Tibial nerve (tissue), 4 donors: ENCODE measurements around the gene ZFR. TPM values are rescaled to one million over a fixed set of nuclear protein-coding genes. Genes with fewer than 3 reads are reported as not detected.

Source experiments
- DNase-seq, 2 donors: peaks; one replicate each; pipeline ENCODE4 v3.0.0-alpha.2; 2019; ENCODE audit warnings: low spot score in 2 of 2
- H3K27ac ChIP-seq, 4 donors: fragments of 200-600 bp; sonication (generic) in 3 of 4; one replicate each; pipeline ENCODE4 v1.5.1; 2017 to 2019; ENCODE audit warnings: mild to moderate bottlenecking in 1 of 4
- H3K27me3 ChIP-seq, 2 donors: fragments of 200-600 bp; sonication (generic) in 1 of 2; one replicate each; pipeline versions ENCODE4 v1.5.1 to v1.6.0; 2017 to 2019
- H3K36me3 ChIP-seq, 3 donors: fragments of 200-600 bp; sonication (generic); one replicate each; pipeline ENCODE4 v1.5.1; 2018 to 2019
- H3K4me1 ChIP-seq, 4 donors: fragments of 200-600 bp; sonication (generic) in 3 of 4; one replicate each; pipeline ENCODE4 v1.5.1; 2017 to 2019
- H3K4me3 ChIP-seq, 4 donors: fragments of 200-600 bp; sonication (generic) in 3 of 4; one replicate each; pipeline ENCODE4 v1.5.1; 2017 to 2019; ENCODE audit warnings: mild to moderate bottlenecking in 1 of 4, moderate library complexity in 1 of 4
- H3K9me3 ChIP-seq, 4 donors: fragments of 200-600 bp; sonication (generic) in 3 of 4; one replicate each; pipeline ENCODE4 v1.5.1; 2017 to 2019
- CTCF ChIP-seq, 5 experiments: fragments of 200-600 bp in 3 of 5; fragments of 450-650 bp in 2 of 5; sonication (generic) in 3 of 5; IDR thresholded peaks; one replicate each; pipeline ENCODE4 v1.5.1; 2016 to 2019; ENCODE audit warnings: antibody characterized with exemption in 5 of 5, mild to moderate bottlenecking in 3 of 5, moderate library complexity in 2 of 5
- EP300 ChIP-seq, 2 donors: sonication (generic); formaldehyde crosslinking; IDR thresholded peaks; one replicate each; pipeline ENCODE4 v1.6.1; 2017; ENCODE audit warnings: antibody characterized with exemption in 2 of 2, mild to moderate bottlenecking in 1 of 2
- POLR2A ChIP-seq, 2 donors: fragments of 450-650 bp; IDR thresholded peaks; one replicate each; pipeline ENCODE4 v1.6.1; 2017; ENCODE audit warnings: antibody characterized with exemption in 2 of 2, mild to moderate bottlenecking in 2 of 2, moderate library complexity in 2 of 2
- WGBS, 2 donors: methylation state at CpG; one replicate each; pipeline ENCODE4 v1.1.5; 2018; 5-methylcytosine and 5-hydroxymethylcytosine counted together
- total RNA-seq, 4 donors: library from RNA; depleted of rRNA; stranded (reverse); fragments of >200 nt; gene quantifications; one replicate each; pipeline ENCODE4 v1.1.0, GENCODE V29; 2016

ZFR gene
- total RNA-seq, 4 donors from 2014 or later, result 63.9 to 83.5 (median 73.8) TPM

GRCh38 chr5:32383586-32383985 lies 61.0 kb downstream of the ZFR start:
- no peak for DNase-seq
- Histone ChIP-seq H3K4me1 (peaks cover 0 to 26% (median 2%) of the 10 kb centered on the region in 4 donors), H3K9me3 (no peaks in the 10 kb centered on the region), H3K27ac (no peak overlapping the region), H3K4me3 (no peak overlapping the region), H3K36me3 (peaks cover 0 to 64% (median 0%) of the 10 kb centered on the region in 3 donors), H3K27me3 (no peaks in the 10 kb centered on the region)
- WGBS, 2 donors, result 79 to 87% methylated on average over 3 of the region's 3 CpGs
- TF ChIP-seq EP300 (IDR thresholded peaks at IDR 0.05) (no peak), POLR2A (IDR thresholded peaks at IDR 0.05) (no peak), CTCF (IDR thresholded peaks at IDR 0.05) (no peak)

- Histone ChIP-seq H3K27ac (no peak overlapping the region), H3K9me3 (no peaks in the 10 kb centered on the region), H3K27me3 (no peaks in the 10 kb centered on the region), H3K36me3 (peaks cover 0 to 69% (median 0%) of the 10 kb centered on the region in 3 donors), H3K4me3 (no peak overlapping the region), H3K4me1 (peaks cover 0 to 22% (median 2%) of the 10 kb centered on the region in 4 donors)
- no peak for TF ChIP-seq EP300 (IDR thresholded peaks at IDR 0.05)
- no peak for TF ChIP-seq CTCF (IDR thresholded peaks at IDR 0.05)
- no peak for TF ChIP-seq POLR2A (IDR thresholded peaks at IDR 0.05)
- 82 to 89% methylated on average over 2 of the region's 2 CpGs for WGBS, 2 donors
- DNase-seq, result no peak
These were observed 61.5 kb downstream of the ZFR start for GRCh38 chr5:32383065-32383464.

- no peak overlapping the region for H3K27ac ChIP-seq
- peaks cover 0 to 3% (median 0%) of the 10 kb centered on the region in 4 donors for H3K4me1 ChIP-seq
- no peak for DNase-seq
- H3K27me3 ChIP-seq, result no peaks in the 10 kb centered on the region
- H3K36me3 ChIP-seq, result peaks cover 0 to 79% (median 0%) of the 10 kb centered on the region in 3 donors
- TF ChIP-seq EP300 (IDR thresholded peaks at IDR 0.05) (no peak), CTCF (IDR thresholded peaks at IDR 0.05) (no peak), POLR2A (IDR thresholded peaks at IDR 0.05) (no peak)
- H3K4me3 ChIP-seq, result no peak overlapping the region
- H3K9me3 ChIP-seq, result no peaks in the 10 kb centered on the region
These were observed 65.1 kb downstream of the ZFR start for GRCh38 chr5:32379421-32379820.

- Histone ChIP-seq H3K36me3 (peaks cover 0 to 82% (median 0%) of the 10 kb centered on the region in 3 donors), H3K4me1 (peaks cover 0 to 3% (median 0%) of the 10 kb centered on the region in 4 donors)
These were observed 65.6 kb downstream of the ZFR start for GRCh38 chr5:32378966-32379365.

GRCh38 chr5:32369542-32370155 lies 74.9 kb downstream of the ZFR start:
- 90 to 92% methylated on average over 8 of the region's 8 CpGs for WGBS, 2 donors
- H3K4me3 ChIP-seq, result no peak overlapping the region
- H3K9me3 ChIP-seq, result no peaks in the 10 kb centered on the region
- H3K4me1 ChIP-seq, result no peaks in the 10 kb centered on the region
- H3K36me3 ChIP-seq, result peaks cover 0 to 60% (median 0%) of the 10 kb centered on the region in 3 donors
- no peak for TF ChIP-seq POLR2A (IDR thresholded peaks at IDR 0.05)
- no peak for TF ChIP-seq CTCF (IDR thresholded peaks at IDR 0.05)
- TF ChIP-seq EP300 (IDR thresholded peaks at IDR 0.05), result no peak
- H3K27ac ChIP-seq, result no peak overlapping the region
- DNase-seq, result no peak
- no peaks in the 10 kb centered on the region for H3K27me3 ChIP-seq

More at GRCh38 chr5:32378966-32379365, 65.6 kb downstream of the ZFR start:
- no peak for DNase-seq
- no peak for TF ChIP-seq EP300 (IDR thresholded peaks at IDR 0.05)
- H3K9me3 ChIP-seq, result no peaks in the 10 kb centered on the region
- H3K4me3 ChIP-seq, result no peak overlapping the region
- H3K27ac ChIP-seq, result no peak overlapping the region
- WGBS, 2 donors, result 65 to 69% methylated on average over 5 of the region's 5 CpGs
- H3K27me3 ChIP-seq, result no peaks in the 10 kb centered on the region
